ENCODE data around the gene MAPK14. TPM values are rescaled to one million over a fixed set of nuclear protein-coding genes. Genes with fewer than 3 reads are reported as not detected.

MAPK14 gene
- total and polyA plus RNA-seq, 9 of the 15 experiments (the other 6 are each of a cell fraction or from before 2014, with no cell fraction given) = 8.8 to 62.7 (median 35.5) TPM

GRCh38 chr6:36098920-36099647 is 71.5 kb downstream of the MAPK14 start (continued):
- TF ChIP-seq, protein P1, sequence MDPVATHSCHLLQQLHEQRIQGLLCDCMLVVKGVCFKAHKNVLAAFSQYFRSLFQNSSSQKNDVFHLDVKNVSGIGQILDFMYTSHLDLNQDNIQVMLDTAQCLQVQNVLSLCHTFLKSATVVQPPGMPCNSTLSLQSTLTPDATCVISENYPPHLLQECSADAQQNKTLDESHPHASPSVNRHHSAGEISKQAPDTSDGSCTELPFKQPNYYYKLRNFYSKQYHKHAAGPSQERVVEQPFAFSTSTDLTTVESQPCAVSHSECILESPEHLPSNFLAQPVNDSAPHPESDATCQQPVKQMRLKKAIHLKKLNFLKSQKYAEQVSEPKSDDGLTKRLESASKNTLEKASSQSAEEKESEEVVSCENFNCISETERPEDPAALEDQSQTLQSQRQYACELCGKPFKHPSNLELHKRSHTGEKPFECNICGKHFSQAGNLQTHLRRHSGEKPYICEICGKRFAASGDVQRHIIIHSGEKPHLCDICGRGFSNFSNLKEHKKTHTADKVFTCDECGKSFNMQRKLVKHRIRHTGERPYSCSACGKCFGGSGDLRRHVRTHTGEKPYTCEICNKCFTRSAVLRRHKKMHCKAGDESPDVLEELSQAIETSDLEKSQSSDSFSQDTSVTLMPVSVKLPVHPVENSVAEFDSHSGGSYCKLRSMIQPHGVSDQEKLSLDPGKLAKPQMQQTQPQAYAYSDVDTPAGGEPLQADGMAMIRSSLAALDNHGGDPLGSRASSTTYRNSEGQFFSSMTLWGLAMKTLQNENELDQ (CRISPR knock-in tag; IDR thresholded peaks at IDR 0.05; ENCODE audit: borderline replicate concordance) = no peak
- no peak for TF ChIP-seq ZC3H4 (CRISPR knock-in tag; IDR thresholded peaks at IDR 0.05; ENCODE audit: borderline replicate concordance)
- TF ChIP-seq SMARCA4 (IDR thresholded peaks at IDR 0.05) = peak; percentile 74; the same call in 1 of the 2 replicates
- TF ChIP-seq GABPA (tag; conservative IDR thresholded peaks at IDR 0.05; ENCODE audit: low read depth) = no peak
- TF ChIP-seq ARID1B (IDR thresholded peaks at IDR 0.05) = peak; percentile 66
- peak in 1 of 2 experiments; percentile 65; a peak in 2 of 3 replicates for TF ChIP-seq CBX3 (IDR thresholded peaks at IDR 0.05; ENCODE audit: borderline replicate concordance in 1 of 2, low read length in 2 of 2)
- TF ChIP-seq, protein P2, sequence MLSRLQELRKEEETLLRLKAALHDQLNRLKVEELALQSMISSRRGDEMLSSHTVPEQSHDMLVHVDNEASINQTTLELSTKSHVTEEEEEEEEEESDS (CRISPR knock-in tag; IDR thresholded peaks at IDR 0.05) = no peak
- TF ChIP-seq OTX1 (CRISPR knock-in tag; IDR thresholded peaks at IDR 0.05) = no peak
- TF ChIP-seq, protein P3, sequence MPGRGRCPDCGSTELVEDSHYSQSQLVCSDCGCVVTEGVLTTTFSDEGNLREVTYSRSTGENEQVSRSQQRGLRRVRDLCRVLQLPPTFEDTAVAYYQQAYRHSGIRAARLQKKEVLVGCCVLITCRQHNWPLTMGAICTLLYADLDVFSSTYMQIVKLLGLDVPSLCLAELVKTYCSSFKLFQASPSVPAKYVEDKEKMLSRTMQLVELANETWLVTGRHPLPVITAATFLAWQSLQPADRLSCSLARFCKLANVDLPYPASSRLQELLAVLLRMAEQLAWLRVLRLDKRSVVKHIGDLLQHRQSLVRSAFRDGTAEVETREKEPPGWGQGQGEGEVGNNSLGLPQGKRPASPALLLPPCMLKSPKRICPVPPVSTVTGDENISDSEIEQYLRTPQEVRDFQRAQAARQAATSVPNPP (IDR thresholded peaks at IDR 0.05; ENCODE audit: borderline replicate concordance, insufficient read depth, insufficient read length) = no peak
- peak; percentile 70 for TF ChIP-seq CBFA2T2 (conservative IDR thresholded peaks at IDR 0.05)
- TF ChIP-seq ZNF644 (tag; IDR thresholded peaks at IDR 0.05; ENCODE audit: low read depth) = no peak
- TF ChIP-seq BCL6 (CRISPR knock-in tag; IDR thresholded peaks at IDR 0.05) = no peak
- TF ChIP-seq TFAP4 (CRISPR knock-in tag; IDR thresholded peaks at IDR 0.05; ENCODE audit: borderline replicate concordance) = peak; percentile 38; the same call in 1 of the 2 replicates
- peak in 1 of 2 experiments; percentile 50; a peak in 1 of 4 replicates for TF ChIP-seq ZNF639 (CRISPR knock-in tag; conservative IDR thresholded peaks at IDR 0.05 in 1 of 2, IDR thresholded peaks at IDR 0.05 in 1 of 2)
- TF ChIP-seq KDM1A (IDR thresholded peaks at IDR 0.05) = peak; percentile 64 to 69
- peak; percentile 55 for TF ChIP-seq HDAC3 (IDR thresholded peaks at IDR 0.05; ENCODE audit: borderline replicate concordance, partially characterized antibody)
- TF ChIP-seq TSC22D4 (tag; IDR thresholded peaks at IDR 0.05) = no peak
- TF ChIP-seq NCOA4 (IDR thresholded peaks at IDR 0.05; ENCODE audit: partially characterized antibody) = no peak
- peak in 1 of 2 experiments; percentile 77 for TF ChIP-seq NCOA2 (IDR thresholded peaks at IDR 0.05; ENCODE audit: partially characterized antibody in 2 of 2)
- no peak for TF ChIP-seq TCFL5 (CRISPR knock-in tag; conservative IDR thresholded peaks at IDR 0.05)
- no peak for TF ChIP-seq SMAD3 (CRISPR knock-in tag; conservative IDR thresholded peaks at IDR 0.05)
